SK-N-MC (cell line): ENCODE data around the gene XPC.

Source experiments
- DNase-seq: peaks from one replicate; pipeline ENCODE4 v3.0.0-alpha.2; 2011; ENCODE audit warnings: low read depth, low spot score
- H3K27ac ChIP-seq: fragments of 200-600 bp; sonication (generic); 2 replicates; pipeline ENCODE4 v1.5.1; 2016; ENCODE audit warnings: mixed run types
- H3K36me3 ChIP-seq: fragments of 200-600 bp; sonication (generic); 2 replicates; pipeline ENCODE4 v1.6.1; 2017; ENCODE audit warnings: antibody characterized with exemption, low read length, mixed read lengths; ENCODE audit not compliant: insufficient read depth
- H3K4me3 ChIP-seq: fragments of 200-600 bp; sonication (generic); 2 replicates; pipeline ENCODE4 v1.5.1; 2016
- H3K9ac ChIP-seq: fragments of 200-600 bp; sonication (generic); 2 replicates; pipeline ENCODE4 v1.8.0; 2017; ENCODE audit warnings: mixed run types, mixed read lengths; ENCODE audit not compliant: insufficient read length
- H3K9me3 ChIP-seq: fragments of 200-600 bp; sonication (generic); 2 replicates; pipeline ENCODE4 v1.6.1; 2017; ENCODE audit warnings: low read depth, mild to moderate bottlenecking, antibody characterized with exemption, low read length, moderate library complexity, mixed read lengths
- EZH2 ChIP-seq: fragments of 200-600 bp; sonication (generic); IDR thresholded peaks from one replicate; pipeline ENCODE4 v1.6.1; 2017; ENCODE audit warnings: antibody characterized with exemption
- FOXP2 ChIP-seq: optimal IDR thresholded peaks from 2 replicates; pipeline ENCODE3; 2011; ENCODE audit warnings: mild to moderate bottlenecking, moderate library complexity; ENCODE audit not compliant: insufficient read depth; ENCODE audit errors: extremely low read length, control extremely low read depth
- POLR2AphosphoS5 ChIP-seq: IDR thresholded peaks from 2 replicates; pipeline ENCODE4 v1.6.1; 2012; ENCODE audit warnings: mild to moderate bottlenecking, low read depth, low read length, borderline replicate concordance

The XPC gene

GRCh38 chr3:14156843-14157561 lies 21.4 kb downstream of the XPC start:
- Histone ChIP-seq H3K9ac (no peak overlapping the region), H3K36me3 (peaks cover 42% of the 10 kb centered on the region), H3K4me3 (no peak overlapping the region), H3K27ac (no peak overlapping the region), H3K9me3 (no peaks in the 10 kb centered on the region)
- no peak for DNase-seq
- TF ChIP-seq FOXP2 (no peak), EZH2 (no peak), POLR2AphosphoS5 (no peak)

GRCh38 chr3:14156201-14156600 lies 22.2 kb downstream of the XPC start:
- H3K9me3 ChIP-seq, result no peaks in the 10 kb centered on the region
- H3K27ac ChIP-seq, result no peak overlapping the region
- H3K4me3 ChIP-seq, result no peak overlapping the region
- H3K9ac ChIP-seq, result no peak overlapping the region
- TF ChIP-seq FOXP2 (no peak), EZH2 (no peak), POLR2AphosphoS5 (no peak)
- H3K36me3 ChIP-seq, result peaks cover 34% of the 10 kb centered on the region
- DNase-seq, result no peak

GRCh38 chr3:14154895-14155440 lies 23.4 kb downstream of the XPC start:
- Histone ChIP-seq H3K9ac (no peak overlapping the region), H3K4me3 (no peak overlapping the region), H3K27ac (no peak overlapping the region), H3K9me3 (no peaks in the 10 kb centered on the region), H3K36me3 (peaks cover 23% of the 10 kb centered on the region; the same call in 1 of the 2 replicates)
- no peak for DNase-seq
- TF ChIP-seq FOXP2 (no peak), POLR2AphosphoS5 (no peak), EZH2 (no peak)

- no peak for TF ChIP-seq FOXP2
- TF ChIP-seq EZH2, result no peak
- TF ChIP-seq POLR2AphosphoS5, result no peak
- Histone ChIP-seq H3K4me3 (no peak overlapping the region), H3K27ac (no peak overlapping the region), H3K9me3 (no peaks in the 10 kb centered on the region), H3K9ac (no peak overlapping the region), H3K36me3 (peaks cover 18% of the 10 kb centered on the region; the same call in 1 of the 2 replicates)
- DNase-seq, result no peak
Measured at GRCh38 chr3:14154276-14154675, 24.1 kb downstream of the XPC start.

- no peak overlapping the region for H3K4me3 ChIP-seq
- H3K9me3 ChIP-seq, result no peaks in the 10 kb centered on the region
- no peak for DNase-seq
- H3K27ac ChIP-seq, result no peak overlapping the region
- H3K9ac ChIP-seq, result no peak overlapping the region
- peaks cover 13% of the 10 kb centered on the region; the same call in 1 of the 2 replicates for H3K36me3 ChIP-seq
- TF ChIP-seq EZH2, result no peak
- TF ChIP-seq FOXP2, result no peak
- TF ChIP-seq POLR2AphosphoS5, result no peak
Measured at GRCh38 chr3:14153663-14154062, 24.7 kb downstream of the XPC start.

- Histone ChIP-seq H3K36me3 (peaks cover 7% of the 10 kb centered on the region; the same call in 1 of the 2 replicates), H3K9me3 (no peaks in the 10 kb centered on the region), H3K27ac (no peak overlapping the region), H3K9ac (no peak overlapping the region), H3K4me3 (no peak overlapping the region)
- no peak for TF ChIP-seq EZH2
- no peak for TF ChIP-seq POLR2AphosphoS5
- no peak for TF ChIP-seq FOXP2
- DNase-seq, result no peak
Measured at GRCh38 chr3:14152963-14153355, 25.4 kb downstream of the XPC start.

- no peaks in the 10 kb centered on the region for H3K9me3 ChIP-seq
- no peak overlapping the region for H3K27ac ChIP-seq
- TF ChIP-seq EZH2 (no peak), FOXP2 (no peak), POLR2AphosphoS5 (no peak)
- DNase-seq, result no peak
- H3K36me3 ChIP-seq, result peaks cover under 1% of the 10 kb centered on the region; the same call in 1 of the 2 replicates
- no peak overlapping the region for H3K9ac ChIP-seq
- no peak overlapping the region for H3K4me3 ChIP-seq
Measured at GRCh38 chr3:14152233-14152962, 26.0 kb downstream of the XPC start.

GRCh38 chr3:14151471-14152083 lies 26.8 kb downstream of the XPC start:
- TF ChIP-seq POLR2AphosphoS5 (no peak), FOXP2 (no peak), EZH2 (no peak)
- H3K4me3 ChIP-seq, result no peak overlapping the region
- DNase-seq, result no peak
- no peak overlapping the region for H3K27ac ChIP-seq
- H3K36me3 ChIP-seq, result no peaks in the 10 kb centered on the region; the same call in 1 of the 2 replicates
- H3K9me3 ChIP-seq, result no peaks in the 10 kb centered on the region
- H3K9ac ChIP-seq, result no peak overlapping the region
